Stimulated activated effector memory CD8-positive, alpha-beta T cell treated with anti-CD3 and anti-CD28 coated beads, Interleukin-12 subunit alpha, Interleukin-12 subunit beta, amount 100 ng/mL, for 72 hours (primary cell): ENCODE results near the gene RAB30.
A peak's percentile ranks its signal among the peaks of the same experiment; 100 is the strongest.

Experiments
- ATAC-seq: fragments of 150-1000 bp; cut with Tn5 transposase; 2 replicates; pipeline ENCODE4 v1.10.0; 2021
- DNase-seq, 2 donors: peaks; one replicate each; pipeline ENCODE4 v3.0.0; 2021 to 2022; ENCODE audit warnings: low spot score in 2 of 2
- H3K27ac Mint-ChIP-seq: one replicate; pipeline ENCODE4 v1.8.0; 2022; ENCODE audit warnings: mild to moderate bottlenecking, mixed read lengths
- H3K36me3 Mint-ChIP-seq: one replicate; pipeline ENCODE4 v1.8.0; 2022; ENCODE audit warnings: mild to moderate bottlenecking, mixed read lengths
- H3K4me1 Mint-ChIP-seq: one replicate; pipeline ENCODE4 v1.8.0; 2022; ENCODE audit warnings: mixed read lengths
- H3K4me3 Mint-ChIP-seq: one replicate; pipeline ENCODE4 v1.8.0; 2022; ENCODE audit warnings: mild to moderate bottlenecking, mixed read lengths
- H3K9me3 Mint-ChIP-seq: one replicate; pipeline ENCODE4 v1.8.0; 2022; ENCODE audit warnings: mixed read lengths

Gene RAB30

DNA sequence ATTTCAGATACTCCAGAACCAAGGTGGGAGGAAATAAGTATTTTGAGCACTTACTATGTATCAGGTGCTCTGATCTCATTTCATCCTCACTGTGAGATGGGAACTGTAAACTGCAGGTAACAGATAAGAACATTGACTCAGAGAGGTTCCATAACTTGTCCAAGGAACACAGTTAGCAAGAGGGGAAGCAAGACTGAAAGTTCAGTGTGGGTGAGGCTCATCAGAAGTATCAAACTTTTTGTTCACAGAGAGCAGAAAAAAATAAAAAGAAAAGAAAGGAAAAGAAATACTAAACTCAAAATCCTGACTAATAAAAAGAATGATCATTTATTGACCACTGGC is 37.1 kb downstream of the RAB30 start:
- Mint-ChIP-seq H3K36me3 (no peaks in the 10 kb centered on the region), H3K4me3 (no peak overlapping the region), H3K4me1 (peaks cover 15% of the 10 kb centered on the region), H3K9me3 (no peaks in the 10 kb centered on the region), H3K27ac (no peak overlapping the region)
- no peak for ATAC-seq
- DNase-seq: no peak

DNA sequence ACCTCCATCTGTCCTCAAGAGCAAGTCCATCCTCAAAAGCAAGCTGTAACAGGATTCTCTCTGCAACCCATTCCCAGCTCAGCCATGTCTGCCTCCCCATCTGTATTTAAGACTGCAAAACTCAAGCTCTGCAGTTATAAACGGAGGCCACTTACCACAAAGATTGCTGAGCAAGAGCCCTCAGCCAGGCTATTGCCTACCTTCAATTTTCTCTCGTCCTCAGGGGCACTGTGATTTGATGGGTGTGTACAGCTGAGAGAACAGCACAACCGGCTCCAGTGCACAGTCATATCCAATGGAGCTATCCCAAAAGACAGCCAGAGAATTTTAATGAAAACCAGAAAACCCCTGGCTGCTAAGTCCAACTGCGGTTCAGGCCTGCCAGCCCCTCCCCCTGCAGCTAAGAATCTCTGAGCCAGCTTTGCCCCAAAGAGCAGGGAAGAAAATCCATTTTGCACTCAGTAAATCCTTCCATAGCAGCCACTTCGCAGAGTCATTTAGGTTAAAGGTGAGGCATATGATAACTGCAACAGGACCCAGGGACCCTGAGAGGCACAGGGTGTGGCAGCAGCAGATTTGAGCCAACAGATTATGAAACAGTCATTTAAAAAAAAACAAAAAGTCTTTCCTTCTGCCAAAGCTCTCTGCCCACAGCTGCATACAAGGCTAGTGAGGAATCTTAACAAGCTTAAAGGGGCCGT is 37.6 kb downstream of the RAB30 start:
- DNase-seq (no peak), ATAC-seq (peak; percentile 24)
- peaks cover 13% of the 10 kb centered on the region for H3K4me1 Mint-ChIP-seq
- no peaks in the 10 kb centered on the region for H3K9me3 Mint-ChIP-seq
- no peak overlapping the region for H3K4me3 Mint-ChIP-seq
- no peaks in the 10 kb centered on the region for H3K36me3 Mint-ChIP-seq
- no peak overlapping the region for H3K27ac Mint-ChIP-seq

DNA sequence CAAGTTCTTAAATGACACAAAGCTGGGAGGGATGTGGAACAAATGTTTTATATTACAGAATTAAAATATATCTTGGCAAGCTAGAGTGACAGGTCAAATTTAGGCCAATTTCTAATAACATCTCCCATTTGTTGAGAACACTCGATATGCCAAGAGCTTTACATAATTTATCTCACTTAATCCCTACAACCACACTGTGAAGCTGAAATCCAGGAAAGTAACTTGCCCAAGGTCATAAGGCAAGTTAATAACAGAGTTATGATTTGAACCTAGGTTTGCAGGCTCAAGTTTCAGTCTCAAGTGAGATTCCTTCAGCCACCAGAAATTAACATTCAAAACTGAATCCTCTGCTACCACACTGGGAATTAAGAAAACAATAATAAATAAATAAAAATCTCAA is 38.3 kb downstream of the RAB30 start:
- H3K36me3 Mint-ChIP-seq: no peaks in the 10 kb centered on the region
- peaks cover 13% of the 10 kb centered on the region for H3K4me1 Mint-ChIP-seq
- H3K27ac Mint-ChIP-seq: no peak overlapping the region
- ATAC-seq (no peak), DNase-seq (no peak)
- H3K4me3 Mint-ChIP-seq: no peak overlapping the region
- H3K9me3 Mint-ChIP-seq: no peaks in the 10 kb centered on the region

DNA sequence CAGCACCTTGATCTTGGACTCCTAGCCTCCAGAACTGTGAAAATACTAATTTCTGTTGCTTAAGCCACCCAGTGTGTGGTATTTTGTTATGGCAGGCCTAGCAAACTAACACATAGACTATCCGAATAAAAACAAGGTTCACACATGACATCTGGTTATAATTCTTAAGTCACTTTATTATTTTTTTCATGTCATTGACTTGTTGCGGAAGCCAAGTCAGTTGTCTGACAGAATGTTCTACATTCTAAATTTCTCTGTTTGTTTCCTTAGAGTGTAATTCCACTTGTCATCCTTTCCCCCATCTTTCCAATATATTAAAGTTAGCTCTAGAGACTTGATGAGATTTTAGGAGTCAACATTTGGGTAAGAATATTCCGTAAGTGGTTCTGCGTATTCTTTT is 40.6 kb downstream of the RAB30 start:
- H3K36me3 Mint-ChIP-seq: no peaks in the 10 kb centered on the region
- no peak overlapping the region for H3K27ac Mint-ChIP-seq
- H3K9me3 Mint-ChIP-seq: no peaks in the 10 kb centered on the region
- no peak for ATAC-seq
- no peak for DNase-seq
- no peak overlapping the region for H3K4me3 Mint-ChIP-seq
- peaks cover 6% of the 10 kb centered on the region for H3K4me1 Mint-ChIP-seq

DNA sequence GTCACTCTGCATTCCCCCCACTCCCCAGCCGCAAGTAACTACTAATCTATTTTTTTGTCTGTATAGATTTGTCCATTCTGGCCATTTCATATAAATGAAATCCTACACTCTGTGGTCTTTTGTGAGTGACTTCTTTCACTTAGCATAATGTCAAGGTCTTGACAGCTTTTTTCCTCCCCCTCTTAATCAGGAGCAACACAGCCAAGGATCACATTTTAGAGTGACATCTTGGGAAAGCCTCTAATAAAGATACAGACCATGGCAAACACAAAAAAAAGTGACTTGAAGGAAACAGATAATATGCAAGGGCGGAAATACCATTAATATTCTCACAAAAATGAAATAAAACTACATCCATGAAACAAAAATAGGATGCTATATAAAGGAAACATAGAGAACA is 43.9 kb downstream of the RAB30 start:
- ATAC-seq: no peak
- H3K4me1 Mint-ChIP-seq: peaks cover 15% of the 10 kb centered on the region

DNA sequence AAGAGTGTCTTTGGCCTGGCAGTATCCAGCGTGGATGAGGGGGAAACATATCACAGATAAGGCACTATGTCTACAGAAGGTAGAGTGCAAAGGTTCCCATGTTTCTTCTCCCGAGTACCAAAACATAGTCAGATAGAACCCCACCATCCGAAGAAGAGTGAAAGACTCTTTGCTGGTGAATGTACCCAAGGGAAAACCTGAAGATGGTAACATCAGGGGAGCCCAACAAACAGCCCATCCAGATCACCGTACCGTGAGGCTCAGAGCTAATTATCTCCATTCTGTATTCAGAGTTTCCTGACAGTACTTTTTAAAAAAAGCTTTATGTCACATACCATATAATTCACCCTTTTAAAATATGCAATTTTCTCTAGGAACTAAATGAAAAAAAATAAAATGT is 44.4 kb downstream of the RAB30 start:
- no peak for ATAC-seq
- Mint-ChIP-seq H3K4me3 (no peak overlapping the region), H3K27ac (no peak overlapping the region), H3K9me3 (no peaks in the 10 kb centered on the region), H3K36me3 (no peaks in the 10 kb centered on the region), H3K4me1 (peaks cover 15% of the 10 kb centered on the region)
- DNase-seq: no peak

More for the DNA sequence above, 43.9 kb downstream of the RAB30 start:
- Mint-ChIP-seq H3K9me3 (no peaks in the 10 kb centered on the region), H3K4me3 (no peak overlapping the region), H3K27ac (no peak overlapping the region), H3K36me3 (no peaks in the 10 kb centered on the region)
- DNase-seq: no peak

DNA sequence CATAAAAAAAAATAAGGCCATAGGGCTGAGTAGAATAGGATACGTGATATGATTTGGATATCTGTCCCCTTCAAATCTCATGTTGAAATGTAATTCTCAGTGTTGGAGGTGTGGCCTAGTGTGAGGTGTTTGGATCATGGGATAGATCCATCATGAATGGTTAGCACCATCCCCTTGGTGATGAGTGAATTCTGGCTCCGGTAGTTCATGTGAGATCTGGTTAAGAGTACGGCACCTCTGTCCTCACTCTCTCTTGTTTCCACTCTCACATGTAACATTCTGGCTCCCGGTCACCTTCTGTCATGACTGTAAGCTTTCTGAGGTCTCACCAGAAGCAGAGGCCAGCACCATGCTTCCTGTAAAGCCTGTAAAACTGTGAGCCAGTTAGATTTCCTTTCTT is 45.5 kb downstream of the RAB30 start:
- Mint-ChIP-seq H3K9me3 (no peaks in the 10 kb centered on the region), H3K4me3 (no peak overlapping the region), H3K36me3 (no peaks in the 10 kb centered on the region), H3K27ac (no peak overlapping the region), H3K4me1 (peaks cover 15% of the 10 kb centered on the region)
- ATAC-seq (no peak), DNase-seq (no peak)

DNA sequence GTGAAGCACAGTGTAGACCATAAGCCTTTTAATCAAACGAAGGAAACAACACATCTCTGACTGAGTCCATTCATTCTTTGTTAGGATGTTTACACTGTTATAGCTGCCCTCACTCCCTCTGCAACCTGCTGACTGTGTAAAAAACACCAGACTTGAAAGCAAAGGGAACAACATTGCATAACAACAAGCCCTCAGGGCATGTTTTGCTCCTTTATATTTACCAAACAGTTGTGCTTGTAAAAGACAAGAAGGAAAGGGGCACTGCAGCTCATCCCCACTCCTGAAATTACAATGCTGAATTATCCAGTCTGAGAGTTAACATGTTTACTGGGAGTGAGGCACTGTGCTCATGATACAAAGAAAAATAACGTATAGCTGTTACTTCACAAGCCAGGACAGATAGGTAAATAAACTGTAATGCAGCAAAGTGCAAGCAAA is 46.4 kb downstream of the RAB30 start:
- H3K9me3 Mint-ChIP-seq: no peaks in the 10 kb centered on the region
- ATAC-seq (no peak), DNase-seq (no peak)
- H3K4me3 Mint-ChIP-seq: no peak overlapping the region
- peaks cover 15% of the 10 kb centered on the region for H3K4me1 Mint-ChIP-seq
- no peaks in the 10 kb centered on the region for H3K36me3 Mint-ChIP-seq
- H3K27ac Mint-ChIP-seq: no peak overlapping the region

DNA sequence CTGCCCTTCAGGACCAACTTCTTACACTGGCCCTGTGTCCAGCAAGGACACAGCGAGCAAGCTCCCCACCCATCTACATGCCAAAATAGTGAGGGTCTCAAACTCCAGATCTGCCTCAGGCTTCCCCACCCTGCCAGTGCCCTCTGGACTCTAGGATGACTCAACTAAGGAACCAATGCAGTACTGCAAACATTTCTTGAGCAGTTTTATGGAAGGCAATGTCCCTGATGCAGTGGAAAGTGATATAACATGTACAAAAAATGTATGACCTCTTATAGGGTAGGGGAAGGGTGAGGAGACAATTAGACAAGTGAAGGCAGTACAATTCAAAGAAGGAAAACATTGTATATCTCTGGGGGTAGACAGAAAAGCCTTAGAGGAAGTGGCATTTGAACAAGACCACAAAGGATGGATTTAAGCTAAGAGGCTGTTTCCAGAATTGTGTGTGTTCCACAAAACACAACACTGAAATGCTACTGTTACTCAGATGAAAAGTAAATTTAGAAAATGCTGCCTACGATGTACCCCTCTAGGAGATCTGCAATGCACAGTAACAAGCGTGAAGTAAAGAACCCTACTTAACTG is 47.3 kb downstream of the RAB30 start:
- H3K4me3 Mint-ChIP-seq: no peak overlapping the region
- no peak for ATAC-seq
- H3K27ac Mint-ChIP-seq: no peak overlapping the region
- H3K9me3 Mint-ChIP-seq: no peaks in the 10 kb centered on the region
- peaks cover 15% of the 10 kb centered on the region for H3K4me1 Mint-ChIP-seq
- no peaks in the 10 kb centered on the region for H3K36me3 Mint-ChIP-seq
- no peak for DNase-seq

DNA sequence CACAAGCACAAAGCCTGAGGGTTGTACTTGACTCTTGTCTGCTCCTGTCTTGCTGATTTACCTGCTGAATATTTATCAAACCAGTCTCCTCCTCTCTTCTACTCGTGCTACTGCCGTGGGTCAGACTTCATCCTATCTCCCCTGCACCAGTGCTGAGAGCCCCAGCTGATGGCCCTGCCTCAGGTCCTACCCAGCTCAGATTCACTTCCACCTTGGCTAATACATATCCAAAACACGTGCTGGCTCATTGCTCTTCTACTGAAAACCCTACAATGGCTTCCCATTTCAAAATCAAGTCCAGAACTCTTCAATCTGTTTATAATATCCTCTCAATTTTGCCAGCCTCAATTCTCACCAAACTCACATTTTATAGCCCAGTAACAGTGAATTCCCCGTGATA is 48.3 kb downstream of the RAB30 start:
- Mint-ChIP-seq H3K9me3 (no peaks in the 10 kb centered on the region), H3K27ac (no peak overlapping the region), H3K36me3 (no peaks in the 10 kb centered on the region), H3K4me1 (peaks cover 15% of the 10 kb centered on the region), H3K4me3 (no peak overlapping the region)
- DNase-seq (no peak), ATAC-seq (no peak)

DNA sequence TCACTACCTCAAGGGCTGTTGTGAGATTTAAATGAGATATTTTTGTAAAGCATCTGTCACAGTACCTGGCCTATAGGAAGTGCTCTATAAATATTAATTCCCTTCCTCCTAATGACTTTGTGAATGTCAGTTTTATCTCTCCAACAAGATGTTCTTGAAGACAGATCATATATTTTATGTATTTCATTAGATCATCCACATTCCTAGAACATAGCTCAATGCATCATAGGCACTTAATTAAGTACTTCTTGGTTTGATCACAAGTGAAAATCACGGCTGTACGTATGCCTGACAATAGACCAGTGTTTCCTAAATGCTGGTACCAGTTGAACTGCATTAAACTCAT is 49.9 kb downstream of the RAB30 start:
- DNase-seq (no peak), ATAC-seq (no peak)
- H3K27ac Mint-ChIP-seq: no peak overlapping the region
- no peaks in the 10 kb centered on the region for H3K9me3 Mint-ChIP-seq
- no peaks in the 10 kb centered on the region for H3K36me3 Mint-ChIP-seq
- peaks cover 15% of the 10 kb centered on the region for H3K4me1 Mint-ChIP-seq
- no peak overlapping the region for H3K4me3 Mint-ChIP-seq

DNA sequence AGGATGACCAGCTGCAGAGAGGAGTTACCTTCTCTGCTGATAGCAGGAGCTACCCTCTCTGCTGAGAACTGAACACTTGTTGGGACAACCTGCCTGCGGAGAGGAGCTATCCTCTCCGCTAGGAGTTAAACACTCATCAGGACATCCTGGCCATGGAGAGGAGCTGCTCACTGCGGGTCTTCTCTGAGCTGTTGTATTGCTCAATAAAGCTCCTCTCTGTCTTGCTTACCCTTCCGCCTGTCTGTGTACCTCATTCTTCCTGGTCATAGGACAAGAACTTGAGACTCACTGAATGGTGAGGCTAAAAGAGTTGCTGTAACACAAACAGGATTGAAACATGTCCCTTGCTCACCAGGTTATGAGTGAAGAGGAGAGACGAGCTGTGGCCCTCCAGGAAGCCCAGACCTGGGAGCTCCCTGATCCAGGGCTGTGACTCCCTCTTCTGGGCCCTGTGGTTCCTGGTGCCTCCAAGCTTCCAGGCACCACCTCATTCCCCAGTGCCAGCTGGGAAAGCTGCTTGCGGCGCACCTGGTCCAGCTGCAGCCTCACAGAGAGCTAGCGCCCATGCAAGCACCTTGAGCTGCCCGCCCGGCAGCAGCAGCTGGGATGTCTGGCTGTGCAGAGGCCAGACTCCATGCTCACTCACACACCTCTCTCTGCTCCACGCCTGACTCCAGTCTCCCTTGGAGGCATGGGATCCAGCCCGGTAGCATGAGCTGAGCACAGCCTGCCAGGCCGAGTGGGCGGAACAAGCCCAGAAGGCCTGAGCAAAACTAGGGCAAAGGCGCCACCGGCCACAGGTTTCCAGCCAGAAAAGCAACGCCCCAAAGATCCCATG is 50.5 kb downstream of the RAB30 start:
- DNase-seq (no peak), ATAC-seq (no peak)
- H3K4me1 Mint-ChIP-seq: peaks cover 15% of the 10 kb centered on the region
- H3K4me3 Mint-ChIP-seq: no peak overlapping the region
- H3K27ac Mint-ChIP-seq: no peak overlapping the region
- no peaks in the 10 kb centered on the region for H3K9me3 Mint-ChIP-seq
- no peaks in the 10 kb centered on the region for H3K36me3 Mint-ChIP-seq

DNA sequence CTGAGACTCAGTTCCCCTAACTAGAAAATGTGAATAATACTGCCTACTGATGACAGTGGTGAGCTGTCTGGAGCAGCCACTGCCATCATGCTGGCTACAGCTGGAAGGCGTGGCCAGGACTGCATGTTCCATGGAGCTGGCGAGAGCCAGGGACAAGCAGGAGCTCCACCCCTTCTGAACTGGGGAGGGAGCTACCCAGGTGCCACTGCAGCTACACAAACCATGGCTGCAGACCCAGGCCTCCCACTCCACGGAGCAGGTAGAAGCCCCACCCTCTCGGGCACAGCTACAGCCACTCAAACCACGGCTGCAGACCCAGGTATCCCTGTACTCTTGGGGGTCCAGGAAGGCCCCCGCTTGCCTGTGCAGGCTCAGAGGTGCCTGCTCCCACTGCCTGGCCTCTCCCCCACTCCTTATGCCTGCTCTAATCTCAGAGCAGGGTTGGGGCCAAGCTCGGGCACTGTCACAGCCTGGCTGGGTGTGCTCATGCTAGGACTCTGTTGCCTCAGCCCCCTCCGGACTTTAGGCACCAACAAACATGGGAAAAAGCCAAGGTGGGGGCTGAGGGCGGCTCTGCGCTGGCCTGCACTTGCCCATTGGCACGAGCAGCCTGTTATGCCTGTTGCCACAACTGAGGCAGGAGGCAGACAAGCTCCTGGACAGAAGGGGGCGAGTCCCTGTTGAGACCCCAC is 51.7 kb downstream of the RAB30 start:
- Mint-ChIP-seq H3K9me3 (no peaks in the 10 kb centered on the region), H3K27ac (no peak overlapping the region), H3K36me3 (no peaks in the 10 kb centered on the region), H3K4me1 (peaks cover 21% of the 10 kb centered on the region), H3K4me3 (no peak overlapping the region)
- DNase-seq: no peak
- ATAC-seq: no peak

DNA sequence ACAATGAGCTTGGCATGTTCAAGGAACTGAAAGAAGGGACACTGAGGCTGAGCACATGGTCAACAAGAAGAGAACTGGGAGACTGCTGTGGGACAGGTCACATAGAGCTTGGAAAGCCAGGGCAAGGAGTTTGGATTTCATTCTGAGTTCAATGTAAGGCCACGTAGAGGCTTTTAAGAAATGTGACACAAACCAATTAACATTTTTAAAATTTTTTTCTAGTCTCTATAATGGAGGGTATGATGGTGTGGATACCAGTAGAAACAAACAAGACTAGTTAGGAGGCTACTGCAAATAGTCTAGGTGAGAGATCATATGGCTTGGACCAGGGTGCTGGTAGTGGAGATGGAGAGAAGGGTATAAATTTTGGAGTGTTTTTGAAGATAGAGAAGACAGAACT is 56.7 kb downstream of the RAB30 start:
- ATAC-seq: no peak
- Mint-ChIP-seq H3K4me1 (peaks cover 18% of the 10 kb centered on the region), H3K27ac (no peak overlapping the region), H3K4me3 (no peak overlapping the region), H3K9me3 (no peaks in the 10 kb centered on the region), H3K36me3 (no peaks in the 10 kb centered on the region)
- DNase-seq: no peak

DNA sequence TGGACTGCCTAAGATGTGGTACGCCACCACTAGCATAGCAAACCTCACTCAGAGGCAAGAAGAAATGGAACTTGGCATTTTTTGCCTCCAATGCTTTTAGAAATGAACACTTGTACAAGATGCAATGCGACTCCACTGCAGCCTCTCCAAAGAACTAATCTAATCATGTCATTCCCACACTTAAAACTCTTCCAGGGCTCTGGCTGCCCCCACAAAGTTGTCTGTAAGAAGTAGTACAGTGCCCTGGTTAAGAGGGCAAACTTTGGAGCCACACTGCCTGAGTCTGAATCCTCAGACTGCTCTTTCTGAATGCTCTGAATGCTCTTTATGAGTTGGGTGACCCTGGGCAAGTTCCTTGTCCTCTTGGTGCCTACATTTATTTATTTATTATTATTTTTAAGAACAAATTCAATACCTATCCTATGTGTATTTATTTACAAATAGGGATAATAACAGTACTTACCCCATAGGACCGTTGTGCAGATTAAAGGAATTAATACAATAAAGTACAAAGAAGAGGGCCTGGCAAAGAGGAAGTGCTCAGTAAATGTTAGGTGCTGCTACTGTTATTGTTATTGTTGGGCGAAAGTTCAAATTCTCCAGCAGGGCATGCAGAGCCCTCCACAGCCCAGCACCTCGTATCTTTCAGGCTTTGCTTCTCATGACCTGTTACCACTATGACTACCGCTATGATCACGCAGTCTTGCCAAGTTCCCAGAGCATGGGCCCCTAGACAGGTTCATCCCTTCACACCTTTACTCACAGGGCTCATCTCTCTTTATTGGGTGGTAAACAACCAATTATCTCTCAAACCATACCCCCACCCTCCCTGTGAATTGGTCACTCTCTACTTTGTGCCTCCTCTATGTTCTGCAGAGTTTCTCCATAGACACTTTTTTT is 59.3 kb downstream of the RAB30 start:
- no peaks in the 10 kb centered on the region for H3K9me3 Mint-ChIP-seq
- H3K4me1 Mint-ChIP-seq: peaks cover 24% of the 10 kb centered on the region
- H3K4me3 Mint-ChIP-seq: no peak overlapping the region
- no peaks in the 10 kb centered on the region for H3K36me3 Mint-ChIP-seq
- H3K27ac Mint-ChIP-seq: no peak overlapping the region
- no peak for ATAC-seq
- DNase-seq: no peak
